Tongue (tissue), 2 donors: ENCODE data around the gene KCNK5. TPM values are rescaled to one million over a fixed set of nuclear protein-coding genes. Genes with fewer than 3 reads are reported as not detected.
A peak's percentile ranks its signal among the peaks of the same experiment; 100 is the strongest.

Experiments used
- DNase-seq: peaks from one replicate; pipeline ENCODE4 v3.0.0-alpha.2; 2015
- total RNA-seq: library from RNA; depleted of rRNA; stranded (reverse); fragments of >200 nt; gene quantifications from one replicate; pipeline ENCODE4 v1.2.3, GENCODE V29; 2014

Gene KCNK5
- total RNA-seq, 1 donor from 2014 or later: 6.1 TPM

DNA sequence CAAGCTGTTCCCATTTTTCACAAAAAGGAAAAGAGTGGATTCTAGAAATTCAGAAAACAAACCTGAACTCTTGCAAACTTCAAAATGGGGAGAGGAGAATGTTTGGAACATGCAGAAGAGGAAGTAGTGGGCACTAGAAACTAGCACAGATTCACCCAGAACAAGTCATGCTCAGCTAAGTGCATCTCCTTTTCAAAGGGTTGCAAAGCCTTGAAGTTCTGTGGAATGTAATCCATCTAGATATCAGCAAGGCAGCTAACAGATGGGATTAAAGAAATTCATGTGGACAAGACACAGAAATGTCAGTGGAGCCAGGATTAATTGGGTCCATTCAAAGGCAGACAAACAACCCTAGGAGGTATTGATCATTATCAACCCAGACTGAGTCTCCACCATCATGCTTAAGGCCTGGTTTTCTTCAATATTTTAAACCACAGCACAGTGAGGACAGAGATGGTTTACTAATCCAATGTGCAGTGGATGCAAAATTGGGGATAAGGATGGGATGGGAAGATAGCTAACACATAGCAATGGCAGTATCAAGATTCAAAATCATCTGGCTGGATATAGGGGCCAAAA lies 31.3 kb downstream of the KCNK5 start:
- no peak for DNase-seq

- no peak for DNase-seq
Measured at GRCh38 chr6:39197521-39197920, 31.8 kb downstream of the KCNK5 start.

- DNase-seq: no peak
Measured at GRCh38 chr6:39196673-39197091, 32.6 kb downstream of the KCNK5 start.

GRCh38 chr6:39195792-39196385 lies 33.4 kb downstream of the KCNK5 start:
- no peak for DNase-seq

DNA sequence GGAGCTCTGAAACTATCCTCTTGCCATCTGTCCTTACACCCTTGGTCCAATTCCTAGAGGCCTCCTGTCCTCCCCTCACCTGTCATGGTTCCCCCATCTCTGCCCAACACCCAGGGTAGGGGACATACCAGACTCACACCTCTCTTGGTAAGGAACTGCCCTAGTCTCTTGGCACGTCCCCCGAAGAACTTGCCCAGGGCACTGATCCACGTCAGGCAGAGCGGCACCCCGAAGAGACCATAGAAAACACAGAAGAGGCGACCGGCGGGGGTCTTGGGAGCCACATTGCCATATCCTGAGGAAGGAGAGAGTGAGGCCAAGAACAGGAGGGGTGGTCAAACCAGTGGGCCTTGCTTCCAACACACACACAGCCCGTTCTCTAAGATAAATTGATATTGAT lies 34.8 kb downstream of the KCNK5 start:
- DNase-seq: no peak

GRCh38 chr6:39193201-39193791 lies 36.0 kb downstream of the KCNK5 start:
- peak; percentile 56 for DNase-seq

- no peak for DNase-seq
Measured at GRCh38 chr6:39192736-39193135, 36.5 kb downstream of the KCNK5 start.

GRCh38 chr6:39191236-39191930 lies 37.9 kb downstream of the KCNK5 start:
- DNase-seq: no peak

DNA sequence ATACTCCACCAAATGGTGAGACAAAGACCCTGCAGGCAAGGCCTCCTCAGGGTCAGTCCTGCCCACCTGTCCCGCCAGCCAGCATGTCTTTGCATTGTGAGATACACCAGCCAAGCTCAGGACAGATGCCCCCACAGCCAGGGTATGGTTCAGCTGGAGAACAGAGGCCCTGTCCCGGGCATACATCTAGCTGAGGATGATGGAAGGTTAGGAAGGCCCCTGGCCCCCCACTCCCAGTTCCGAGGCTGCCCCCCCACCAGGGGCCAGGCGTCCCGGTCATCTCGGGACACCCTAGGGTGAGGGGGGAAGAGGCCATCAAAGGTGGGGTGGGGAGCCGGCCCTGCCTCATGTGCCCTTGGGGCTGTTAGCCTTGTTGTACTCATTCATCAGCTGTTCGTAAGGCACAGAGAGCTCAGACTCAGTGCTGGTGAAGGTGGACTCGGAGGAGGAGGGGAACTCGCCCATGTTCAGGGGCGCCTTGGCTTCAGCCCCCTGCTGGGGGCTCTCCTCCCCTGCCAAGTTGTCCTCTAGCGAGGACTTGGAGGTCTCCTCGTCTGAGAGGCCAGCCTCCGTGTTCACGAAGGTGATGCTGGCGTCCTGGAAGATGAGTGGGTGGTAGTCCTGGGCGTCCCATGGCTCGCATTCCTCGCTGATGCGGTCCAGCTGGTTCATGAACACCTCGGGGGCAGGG lies 38.6 kb downstream of the KCNK5 start:
- DNase-seq: no peak

DNA sequence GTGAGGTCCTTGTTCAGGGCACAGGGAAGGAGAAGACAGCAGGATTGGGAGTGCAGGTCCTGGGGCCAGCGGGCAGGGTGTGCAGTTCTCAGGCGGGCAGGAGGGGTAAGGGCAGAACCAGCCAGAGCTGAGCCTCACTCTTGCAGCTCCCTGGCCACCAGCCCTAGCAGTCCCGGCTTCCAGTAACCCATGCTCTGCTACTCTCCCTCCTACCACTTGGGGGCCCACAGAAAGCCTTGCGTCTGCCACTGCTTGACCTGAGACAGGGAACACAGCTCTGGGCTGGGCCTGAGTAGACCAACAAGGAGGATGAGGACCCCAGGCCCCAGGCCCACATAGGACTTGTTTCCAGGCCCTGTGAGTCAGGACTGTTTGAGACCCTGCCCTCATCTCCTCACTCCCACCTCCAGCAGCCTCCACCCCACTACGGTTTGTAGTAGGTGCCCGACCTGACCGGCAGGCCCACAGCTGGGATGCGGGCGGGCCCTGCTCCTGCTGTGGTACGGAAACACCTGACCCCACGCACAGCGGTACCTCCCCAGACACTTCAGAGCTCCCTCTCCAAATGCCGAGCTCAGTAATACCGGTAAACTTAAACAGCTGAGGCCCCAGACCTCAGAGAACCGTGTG lies 39.2 kb downstream of the KCNK5 start:
- DNase-seq: peak; percentile 57

DNA sequence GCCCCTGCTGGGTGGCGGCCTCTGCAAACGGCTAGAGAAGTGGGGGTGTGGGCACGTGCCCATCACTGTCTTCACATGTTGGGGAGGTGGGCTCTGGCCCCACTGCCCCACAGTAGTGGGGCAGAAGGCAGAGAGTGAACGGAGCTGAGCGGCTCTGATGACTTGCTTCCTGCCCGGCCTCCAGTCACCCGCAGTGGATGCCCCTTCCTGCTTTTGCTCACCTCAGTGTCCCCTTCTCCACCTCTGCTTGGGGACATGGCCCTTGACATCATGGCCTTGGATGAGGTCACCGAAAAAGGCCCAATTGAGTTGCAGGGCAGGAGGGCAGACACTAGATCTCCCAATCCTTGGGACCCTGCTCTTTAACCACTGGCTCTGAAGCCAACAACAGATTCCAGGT lies 40.1 kb downstream of the KCNK5 start:
- DNase-seq: no peak

GRCh38 chr6:39188571-39188970 lies 40.7 kb downstream of the KCNK5 start:
- DNase-seq: no peak

DNA sequence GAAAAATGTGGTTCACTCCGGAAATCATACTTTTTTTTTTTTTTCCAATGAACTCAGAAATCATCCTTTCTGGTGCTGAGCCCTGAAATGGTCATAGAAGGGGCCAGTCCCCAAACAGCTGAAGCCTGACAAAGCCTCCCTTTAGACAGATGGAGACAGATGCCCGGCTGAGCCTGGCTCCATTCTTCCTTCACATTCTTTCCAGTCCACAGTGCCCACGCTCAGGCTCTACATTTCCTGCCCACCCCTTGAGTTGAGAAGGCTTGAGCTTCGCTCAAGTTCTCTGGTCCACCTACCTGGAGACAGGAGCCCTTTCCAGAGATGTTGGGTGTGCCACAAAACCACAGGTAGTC lies 41.2 kb downstream of the KCNK5 start:
- DNase-seq: peak; percentile 80

GRCh38 chr6:39184906-39185580 lies 44.2 kb downstream of the KCNK5 start:
- no peak for DNase-seq

- DNase-seq: no peak
Measured at GRCh38 chr6:39182604-39183003, 46.7 kb downstream of the KCNK5 start.

DNA sequence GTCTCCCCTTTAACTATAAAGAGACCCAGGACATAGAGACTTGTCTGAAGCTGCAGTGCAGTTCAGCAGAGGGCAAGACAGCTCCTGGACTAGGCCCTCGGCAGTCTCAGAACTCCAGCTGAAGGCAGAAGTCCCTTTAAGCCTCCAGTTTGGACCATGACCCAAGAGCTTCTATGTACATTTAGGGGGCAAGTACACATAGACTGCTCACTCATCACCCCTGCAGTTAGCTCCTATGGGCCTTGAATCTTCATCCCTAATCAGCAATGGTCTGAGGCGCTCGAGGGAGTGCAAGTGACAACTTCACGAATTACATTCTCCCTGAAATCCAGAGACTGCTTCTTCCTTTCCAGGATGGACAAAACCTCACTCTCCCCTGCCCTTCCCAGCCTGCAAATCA lies 47.4 kb downstream of the KCNK5 start:
- DNase-seq: no peak

DNA sequence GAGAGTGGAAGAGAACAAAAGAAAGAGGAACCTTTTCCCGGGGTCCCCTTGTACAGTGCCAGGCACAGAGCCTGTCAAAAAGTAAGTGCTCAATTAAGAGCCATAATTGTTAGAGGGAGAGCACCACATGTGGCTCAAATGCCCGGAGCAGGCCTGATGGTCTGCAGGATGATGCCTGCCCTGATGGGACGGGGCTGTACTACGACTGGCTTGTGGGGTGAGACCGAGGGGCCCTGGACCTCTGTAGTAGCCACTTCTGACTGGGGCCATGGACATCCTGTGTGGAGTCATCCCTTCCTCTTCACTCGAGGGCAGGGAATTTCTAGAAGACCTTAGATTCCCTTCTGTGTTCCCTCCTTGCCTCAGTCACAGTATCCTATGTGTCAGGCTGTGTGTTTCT lies 47.9 kb downstream of the KCNK5 start:
- DNase-seq: no peak

DNA sequence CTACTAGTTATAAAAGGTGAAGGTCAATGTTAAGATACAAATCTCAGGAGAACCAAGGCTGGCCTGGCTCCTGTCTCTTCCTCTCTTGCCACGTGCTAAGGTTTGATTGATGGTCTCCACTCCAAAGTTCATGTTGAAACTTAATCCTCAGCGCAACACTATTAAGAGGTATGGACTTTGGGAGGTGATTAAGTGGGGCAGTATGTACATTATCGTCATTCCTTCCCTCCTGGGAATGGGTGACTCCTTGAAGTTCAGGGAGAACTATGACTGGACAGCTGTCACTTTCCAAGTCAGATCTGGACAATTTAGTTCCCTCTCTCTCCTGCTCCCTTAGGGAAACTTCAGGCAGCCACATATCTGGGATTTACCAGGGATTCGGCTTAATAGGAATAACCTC lies 50.5 kb downstream of the KCNK5 start:
- no peak for DNase-seq

- DNase-seq: no peak
Measured at GRCh38 chr6:39178235-39178634, 51.0 kb downstream of the KCNK5 start.

DNA sequence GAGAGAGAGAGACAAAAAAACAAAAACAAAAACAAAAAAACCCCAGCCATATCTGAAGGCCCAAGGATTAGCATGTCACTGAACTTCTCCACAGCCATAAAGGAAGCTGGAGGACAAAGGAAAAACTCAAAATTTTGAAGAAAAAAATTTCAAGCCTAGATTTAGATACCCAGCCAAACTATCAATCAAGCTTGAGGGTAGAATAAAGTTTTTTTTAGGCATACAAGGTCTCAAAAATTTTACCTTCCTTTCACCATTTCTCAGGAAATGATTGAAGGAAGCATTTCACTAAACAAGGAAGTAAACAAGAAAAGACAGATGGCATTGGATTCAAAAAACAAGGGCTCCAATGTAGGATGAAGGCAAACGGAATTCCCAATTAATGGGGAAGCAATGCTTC lies 52.1 kb downstream of the KCNK5 start:
- DNase-seq: no peak

GRCh38 chr6:39173270-39173669 lies 56.0 kb downstream of the KCNK5 start:
- DNase-seq: no peak

GRCh38 chr6:39172377-39172757 lies 56.9 kb downstream of the KCNK5 start:
- no peak for DNase-seq
